NT2/D1 (cell line): Measurements from ENCODE around the gene DNASE1.

Experiments used
- DNase-seq: peaks from one replicate; pipeline ENCODE4 v3.0.0-alpha.2; 2011; ENCODE audit warnings: low read depth, low spot score
- H3K27me3 ChIP-seq: 2 replicates; pipeline ENCODE4 v1.6.0; 2011; ENCODE audit warnings: mild to moderate bottlenecking; ENCODE audit not compliant: insufficient read length, insufficient read depth
- H3K36me3 ChIP-seq: 2 replicates; pipeline ENCODE4 v1.6.1; 2011; ENCODE audit warnings: mild to moderate bottlenecking, low read length, mixed read lengths; ENCODE audit not compliant: insufficient read depth, insufficient read length
- H3K4me1 ChIP-seq: 2 replicates; pipeline ENCODE4 v1.5.1; 2011; ENCODE audit not compliant: insufficient read depth, insufficient read length
- H3K4me3 ChIP-seq: 2 replicates; pipeline ENCODE4 v1.5.1; 2011; ENCODE audit warnings: low read depth; ENCODE audit not compliant: insufficient read length
- H3K9ac ChIP-seq: 2 replicates; pipeline ENCODE4 v1.6.0; 2011; ENCODE audit warnings: low read depth; ENCODE audit not compliant: insufficient read length
- H3K9me3 ChIP-seq: 2 replicates; pipeline ENCODE4 v1.5.1; 2011; ENCODE audit warnings: mild to moderate bottlenecking, low read length; ENCODE audit not compliant: insufficient read depth
- SUZ12 ChIP-seq: IDR thresholded peaks from 2 replicates; pipeline ENCODE4 v1.6.1; 2011; ENCODE audit not compliant: insufficient read length, insufficient read depth; ENCODE audit errors: extremely low read depth
- YY1 ChIP-seq: IDR thresholded peaks from 2 replicates; pipeline ENCODE4 v1.6.1; 2011; ENCODE audit not compliant: insufficient read length, insufficient read depth
- ZNF274 ChIP-seq: IDR thresholded peaks from 2 replicates; pipeline ENCODE4 v1.6.1; 2011; ENCODE audit warnings: mild to moderate bottlenecking, low read depth, low read length

Gene DNASE1

DNA sequence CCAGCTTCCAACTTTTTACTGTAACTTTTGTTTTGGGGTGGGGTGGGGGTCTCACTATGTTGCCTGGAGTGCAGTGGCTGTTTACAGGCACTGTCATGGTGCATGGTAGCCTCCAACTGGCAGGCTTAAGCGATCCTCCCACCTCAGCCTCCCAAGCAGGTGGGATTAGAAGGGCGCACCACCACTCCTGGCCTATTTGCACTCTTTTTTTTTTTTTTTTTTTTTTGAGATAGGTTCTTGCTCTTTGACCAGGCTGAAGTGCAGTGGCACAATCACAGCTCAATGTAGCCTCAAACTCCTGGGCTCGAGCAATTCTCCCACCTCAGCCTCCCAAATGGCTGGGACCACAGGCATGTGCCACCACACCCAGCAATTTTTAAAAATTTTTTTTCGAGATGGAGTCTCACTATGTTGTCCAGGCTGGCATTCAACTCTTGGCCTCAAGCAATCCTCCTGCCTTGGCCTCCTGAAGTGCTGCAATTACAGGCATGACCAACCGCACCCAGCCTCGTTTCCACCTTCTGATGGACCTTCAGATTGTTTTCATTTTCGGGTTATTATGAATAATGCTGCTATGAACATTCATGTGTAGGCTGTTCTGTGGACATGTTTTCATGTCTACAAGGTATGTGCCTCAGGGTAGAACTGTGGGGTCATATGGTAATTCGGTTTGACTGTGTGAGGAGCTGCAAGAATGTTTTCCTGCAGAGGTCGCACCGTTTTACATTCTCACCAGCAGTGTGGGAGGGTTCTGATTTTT is 51.9 kb downstream of the DNASE1 start:
- H3K4me3 ChIP-seq: no peak overlapping the region
- no peak for TF ChIP-seq ZNF274
- no peak for TF ChIP-seq SUZ12
- TF ChIP-seq YY1: no peak
- H3K9ac ChIP-seq: no peak overlapping the region
- H3K4me1 ChIP-seq: peaks cover 2% of the 10 kb centered on the region
- H3K9me3 ChIP-seq: no peaks in the 10 kb centered on the region
- peaks cover 47% of the 10 kb centered on the region for H3K36me3 ChIP-seq
- no peak for DNase-seq
- H3K27me3 ChIP-seq: no peaks in the 10 kb centered on the region
